ENCODE results near the gene IL26.

Gene IL26, protein sequence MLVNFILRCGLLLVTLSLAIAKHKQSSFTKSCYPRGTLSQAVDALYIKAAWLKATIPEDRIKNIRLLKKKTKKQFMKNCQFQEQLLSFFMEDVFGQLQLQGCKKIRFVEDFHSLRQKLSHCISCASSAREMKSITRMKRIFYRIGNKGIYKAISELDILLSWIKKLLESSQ

DNA sequence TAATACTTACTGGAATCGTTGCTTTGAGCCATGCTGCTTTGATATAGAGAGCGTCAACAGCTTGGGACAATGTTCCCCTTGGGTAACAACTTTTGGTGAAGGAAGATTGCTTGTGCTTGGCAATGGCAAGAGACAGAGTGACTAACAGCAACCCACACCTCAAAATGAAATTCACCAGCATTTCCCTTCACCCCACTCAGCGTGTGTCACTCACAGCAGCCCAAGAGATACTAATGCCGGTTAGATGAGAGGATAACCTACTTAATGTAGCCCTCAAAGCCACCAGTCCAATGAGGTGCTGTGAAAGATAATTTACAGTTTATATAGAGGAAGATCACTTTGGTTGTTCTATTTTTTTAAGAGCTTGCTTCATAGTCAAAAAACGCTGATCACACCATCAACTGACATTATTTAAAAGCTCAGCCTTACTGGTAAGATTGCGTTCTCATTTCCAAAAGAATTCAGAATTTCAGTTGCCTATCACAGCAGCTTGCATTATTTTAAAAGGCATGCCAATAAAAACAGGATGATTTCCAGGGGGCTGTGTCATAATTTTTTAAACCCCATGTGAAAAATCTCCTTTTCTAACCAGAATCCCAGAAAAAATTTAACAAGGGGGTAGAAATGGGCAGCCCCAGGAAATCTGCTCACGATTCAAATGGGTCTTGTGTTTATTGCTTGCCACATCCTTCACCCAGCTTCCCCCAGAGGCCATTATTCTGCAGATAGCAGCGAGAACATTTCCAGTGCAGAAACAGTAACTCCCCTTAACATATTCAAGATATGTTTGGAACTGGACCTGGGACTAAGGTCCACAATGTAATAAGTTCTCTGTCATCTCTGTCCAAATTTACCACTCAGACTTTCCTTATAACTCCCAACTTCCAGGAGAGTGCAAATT lies at the start of gene IL26:
IL26 (minus strand) TSS at position 235 of the 901 bp plus-strand sequence; CDS start at position 181, 54 bp downstream.
- no peak for DNase-seq (ENCODE audit: low spot score)

- DNase-seq (ENCODE audit: low spot score) = no peak
Observed at GRCh38 chr12:68272732-68273131, 47.1 kb upstream of the IL26 start.

DNA sequence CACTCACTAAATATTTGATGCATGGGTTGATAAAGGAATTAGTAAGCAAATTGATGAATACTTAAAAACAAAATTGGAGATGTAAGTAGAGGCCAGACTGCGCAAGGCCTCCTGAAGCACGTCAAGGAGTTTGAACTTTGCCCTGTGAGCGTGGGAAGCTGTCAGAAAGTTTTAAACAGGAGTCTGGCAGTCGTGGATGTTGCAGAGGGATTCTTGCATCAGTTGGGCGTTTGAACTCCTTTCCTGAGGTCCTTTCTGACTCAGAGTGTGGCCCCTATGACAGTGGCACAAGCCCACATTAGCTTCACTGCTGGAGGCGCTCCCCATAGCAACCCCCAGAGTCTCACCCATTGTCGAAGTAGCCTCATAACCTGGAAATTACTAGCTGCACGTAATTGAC lies 45.7 kb upstream of the IL26 start:
- no peak for DNase-seq (ENCODE audit: low spot score)

GRCh38 chr12:68270358-68270757 lies 44.7 kb upstream of the IL26 start:
- no peak for DNase-seq (ENCODE audit: low spot score)

DNA sequence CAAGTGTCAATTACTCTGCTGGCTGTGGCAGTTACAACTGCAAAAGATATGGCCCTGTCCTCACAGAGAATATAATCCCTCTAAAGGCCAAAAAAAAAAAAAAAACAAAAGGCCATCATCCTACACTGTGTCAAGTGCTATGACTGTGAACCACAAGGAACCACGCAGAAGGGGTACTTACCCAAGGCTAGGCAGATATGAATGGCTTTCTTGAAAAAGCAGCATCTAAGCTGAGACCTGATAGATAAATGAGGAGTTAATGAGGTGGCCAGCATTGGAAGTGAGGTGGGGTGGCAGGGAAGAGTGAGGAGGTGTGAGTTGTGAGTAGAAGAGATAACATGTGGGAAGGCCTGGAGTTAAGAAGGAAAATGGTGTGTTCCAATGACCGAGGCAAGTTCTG lies 44.2 kb upstream of the IL26 start:
- no peak for DNase-seq (ENCODE audit: low spot score)

DNA sequence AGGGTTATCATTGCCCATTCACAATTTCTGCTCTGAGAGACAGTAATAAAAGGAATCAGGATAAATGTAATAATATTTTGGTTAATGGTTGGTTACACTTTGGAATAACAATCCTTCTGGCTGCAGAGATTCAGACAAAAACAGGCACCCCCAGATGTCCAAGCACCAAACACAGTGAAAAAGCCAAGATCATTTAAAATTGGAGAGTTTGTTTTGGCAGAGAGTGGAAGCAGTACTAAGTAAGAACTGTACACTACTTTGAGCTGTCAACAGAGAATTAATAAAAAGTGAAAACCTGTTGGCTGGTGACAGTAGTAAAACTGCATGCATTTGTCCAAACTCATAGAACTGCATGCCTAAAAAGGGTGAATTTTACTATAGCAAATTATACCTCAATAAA lies 43.4 kb upstream of the IL26 start:
- no peak for DNase-seq (ENCODE audit: low spot score)

DNA sequence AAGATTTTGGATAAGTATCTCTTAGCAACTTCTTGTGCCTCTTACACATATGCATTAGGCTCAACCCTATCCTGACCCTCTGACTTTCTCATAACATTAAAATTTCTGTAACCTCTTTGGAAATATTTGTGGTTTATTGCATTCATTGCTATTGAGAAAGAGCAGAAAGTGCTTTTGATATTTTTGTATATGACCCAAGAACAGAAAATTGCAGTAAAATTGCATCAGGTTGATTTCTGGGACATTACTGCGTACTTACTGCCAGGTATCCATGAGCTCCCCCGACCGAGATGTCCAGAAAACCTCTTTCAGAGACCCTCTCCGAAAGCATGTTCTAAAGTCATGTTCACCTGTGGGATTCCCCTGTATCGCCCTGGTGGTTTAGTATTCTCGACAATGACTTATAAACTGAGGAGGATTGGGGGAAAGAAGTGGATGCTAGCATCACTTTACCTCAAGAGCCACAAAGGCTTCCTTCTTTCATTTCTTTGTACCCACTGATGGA lies 42.3 kb upstream of the IL26 start:
- no peak for DNase-seq (ENCODE audit: low spot score)

DNA sequence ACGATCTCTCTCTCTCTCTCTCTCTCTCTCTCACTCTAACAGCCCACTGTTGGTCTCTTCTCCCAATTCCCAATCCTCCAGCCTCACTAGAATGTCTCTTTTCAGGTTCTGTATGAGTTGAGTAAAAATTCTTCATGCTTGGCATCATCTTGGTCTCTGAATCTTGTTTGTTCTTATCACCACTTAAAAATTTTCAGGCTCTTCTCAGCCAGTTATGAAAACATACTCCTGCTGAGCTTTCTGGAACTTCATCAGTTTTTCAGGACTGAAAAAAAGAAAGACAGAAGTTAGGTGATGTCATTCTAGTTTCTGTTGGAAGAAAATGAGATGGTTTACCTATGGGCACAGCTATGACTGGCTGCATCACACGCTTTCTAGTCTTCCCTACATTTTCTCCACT lies 39.2 kb upstream of the IL26 start:
- DNase-seq (ENCODE audit: low spot score) = no peak

GRCh38 chr12:68264158-68264855 lies 38.7 kb upstream of the IL26 start:
- DNase-seq (ENCODE audit: low spot score) = no peak

- no peak for DNase-seq (ENCODE audit: low spot score)
Observed at GRCh38 chr12:68263366-68263765, 37.8 kb upstream of the IL26 start.

DNA sequence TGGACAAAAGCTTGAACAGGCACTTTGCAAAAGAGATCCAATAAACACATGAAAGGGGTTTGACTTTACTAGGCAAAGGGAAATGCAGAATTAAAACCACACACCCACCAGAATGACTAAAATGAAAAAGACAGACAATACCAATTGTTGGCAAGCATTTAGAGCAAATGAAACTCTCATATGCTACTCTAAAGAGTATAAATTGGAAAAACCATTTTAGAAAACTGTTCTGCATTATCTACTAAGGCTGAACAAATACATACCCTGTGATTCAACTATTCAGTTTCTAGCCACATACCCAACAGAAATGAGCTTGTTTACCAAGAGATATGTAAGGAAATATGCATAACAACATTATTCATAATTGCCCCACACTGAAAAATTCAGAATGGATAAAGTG lies 36.3 kb upstream of the IL26 start:
- DNase-seq (ENCODE audit: low spot score) = no peak

GRCh38 chr12:68260153-68260552 lies 34.5 kb upstream of the IL26 start:
- no peak for DNase-seq (ENCODE audit: low spot score)

DNA sequence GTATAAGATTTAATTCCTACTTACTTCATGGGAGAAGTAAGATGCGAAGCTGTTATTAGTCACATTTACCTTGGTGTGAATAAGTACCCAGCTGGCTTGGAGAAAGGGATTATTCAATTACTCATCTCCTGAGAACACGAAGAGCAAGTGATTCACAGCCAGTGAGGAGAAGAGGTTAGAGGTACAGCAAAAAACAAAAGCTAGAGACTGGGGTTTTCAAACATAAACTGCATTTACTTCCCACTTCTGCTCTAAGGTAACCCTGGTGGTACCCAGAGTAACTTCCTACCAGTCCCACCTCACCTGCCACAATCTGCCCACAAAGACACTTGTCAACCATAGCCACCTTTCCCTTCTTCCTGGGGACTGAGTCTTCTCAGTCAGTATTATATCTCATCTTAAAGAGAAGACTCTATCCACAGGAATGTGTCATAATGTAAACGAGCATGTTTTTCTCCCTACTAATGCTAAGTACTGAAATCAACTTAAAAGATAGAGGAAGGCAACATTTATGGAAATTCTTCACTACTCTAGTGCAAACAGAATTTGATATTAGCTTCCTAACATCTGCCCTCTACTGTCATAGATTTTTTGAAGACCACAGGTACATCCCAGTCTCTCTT lies 33.8 kb upstream of the IL26 start:
- no peak for DNase-seq (ENCODE audit: low spot score)

GRCh38 chr12:68253504-68253903 lies 27.9 kb upstream of the IL26 start, which contains the start of gene IL22:
Gene IL22, minus strand, starts transcription at chr12:68253604. Its CDS starts 156 bp downstream, at chr12:68253448.
- no peak for DNase-seq (ENCODE audit: low spot score)

DNA sequence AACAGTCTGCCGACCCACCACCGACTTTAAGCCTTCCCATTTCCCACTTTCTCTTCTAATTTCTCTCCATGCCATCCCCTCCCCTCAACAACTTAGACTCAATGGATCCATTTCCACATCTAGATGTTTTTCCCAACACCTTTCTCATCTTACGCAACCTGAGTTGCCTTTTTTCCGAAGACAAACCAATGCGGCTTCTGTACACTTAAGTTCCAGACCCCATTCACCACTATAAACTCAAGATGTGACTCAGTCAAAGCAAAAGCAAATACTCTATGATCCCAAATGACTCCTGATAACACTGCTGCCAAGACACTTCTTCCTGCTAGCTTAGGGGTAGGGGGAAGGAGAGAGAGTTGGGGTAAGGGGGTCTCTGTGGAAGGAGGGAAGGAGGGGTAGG lies 26.5 kb upstream of the IL26 start:
- DNase-seq (ENCODE audit: low spot score) = no peak

DNA sequence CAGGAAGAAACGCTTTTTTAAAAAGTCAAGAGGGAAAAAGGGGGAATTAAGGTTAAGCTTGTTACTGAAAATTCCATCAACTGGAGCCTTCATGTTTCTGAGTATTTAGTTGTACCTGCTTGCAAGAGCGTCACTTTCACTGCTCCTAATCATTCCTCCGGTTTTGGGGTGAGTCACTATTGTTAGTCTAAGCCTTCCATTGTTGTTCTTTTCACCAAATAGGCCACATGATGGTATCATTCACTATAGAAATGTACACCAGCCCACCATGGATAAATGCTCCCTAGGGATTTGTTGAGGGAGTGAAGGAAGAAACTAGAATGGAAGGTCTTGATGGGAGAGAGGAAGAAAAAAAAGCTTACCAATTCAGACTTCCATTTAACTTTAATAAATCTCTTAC lies 24.8 kb upstream of the IL26 start:
- DNase-seq (ENCODE audit: low spot score) = no peak

- DNase-seq (ENCODE audit: low spot score) = no peak
Observed at GRCh38 chr12:68247785-68248184, 22.2 kb upstream of the IL26 start.

DNA sequence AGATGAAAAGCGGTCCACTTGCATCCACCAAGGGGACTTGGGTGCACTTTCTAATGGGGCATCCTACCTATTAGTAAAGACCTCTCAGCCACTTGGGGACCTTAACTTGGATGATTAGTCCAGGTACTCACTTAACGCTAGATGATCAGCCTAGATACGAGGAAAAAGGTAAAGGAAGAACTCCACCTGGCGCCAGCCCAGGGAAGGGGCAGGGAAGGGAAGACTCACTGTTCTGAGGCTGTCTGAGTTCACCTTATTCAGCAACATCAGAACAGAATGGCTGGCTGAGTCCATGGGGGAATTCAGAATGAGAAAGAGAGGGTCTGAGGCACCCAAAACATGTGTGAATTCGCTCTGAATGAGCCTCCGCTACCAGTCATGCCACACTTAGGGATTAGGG lies 20.7 kb upstream of the IL26 start:
- no peak for DNase-seq (ENCODE audit: low spot score)

- DNase-seq (ENCODE audit: low spot score) = no peak
Observed at GRCh38 chr12:68245180-68246021, 19.8 kb upstream of the IL26 start.

DNA sequence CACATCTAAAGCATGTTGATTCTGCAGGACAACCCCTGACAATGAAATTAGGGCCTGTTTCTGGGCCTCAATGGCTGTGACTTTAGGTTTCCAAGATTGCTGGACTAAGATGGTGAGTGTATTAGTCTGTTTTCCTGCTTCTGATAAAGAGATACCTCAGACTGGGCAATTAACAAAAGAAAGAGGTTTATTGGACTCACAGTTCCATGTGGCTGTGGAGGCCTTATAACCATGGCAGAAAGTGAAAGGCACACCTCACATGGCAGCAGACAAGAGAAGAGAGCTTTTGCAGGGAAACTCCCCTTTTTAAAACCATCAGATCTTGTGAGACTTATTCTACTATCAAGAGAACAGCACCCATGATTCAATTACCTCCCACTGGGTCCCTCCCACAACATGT lies 17.2 kb upstream of the IL26 start:
- DNase-seq (ENCODE audit: low spot score) = no peak

DNA sequence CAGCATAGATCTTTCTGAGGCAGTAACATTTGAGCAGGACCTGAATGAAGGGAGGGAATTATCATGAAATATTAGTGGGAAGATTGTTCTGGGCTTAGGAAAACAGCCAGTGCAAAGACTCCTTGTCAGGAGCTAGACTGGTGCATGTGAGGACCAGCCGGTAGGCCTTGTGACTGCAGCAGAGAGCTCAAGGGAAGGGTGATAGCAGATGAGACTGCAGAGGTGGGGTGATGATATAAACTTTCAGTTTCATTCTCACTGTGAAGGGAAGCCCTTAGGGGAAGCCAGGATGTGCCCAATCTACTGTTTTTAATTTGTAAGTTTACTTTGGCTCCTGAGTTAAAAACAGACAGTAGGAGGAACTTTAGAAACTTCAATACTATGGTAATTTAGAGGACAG lies 15.4 kb upstream of the IL26 start:
- no peak for DNase-seq (ENCODE audit: low spot score)
